Endodermal cell (in vitro differentiated cells): ENCODE data around the gene TNFAIP3. TPM values are rescaled to one million over a fixed set of nuclear protein-coding genes. Genes with fewer than 3 reads are reported as not detected.

Source experiments
- DNase-seq: peaks from one replicate; pipeline ENCODE4 v3.0.0-alpha.2; 2017
- H3K27ac ChIP-seq: 2 replicates; pipeline ENCODE4 v1.5.1; 2013; ENCODE audit warnings: mild to moderate bottlenecking, low read depth, low read length, moderate library complexity
- H3K27me3 ChIP-seq: 2 replicates; pipeline ENCODE4 v1.6.1; 2013; ENCODE audit warnings: mild to moderate bottlenecking, low read length, moderate library complexity; ENCODE audit not compliant: insufficient read depth, control insufficient read depth, poor library complexity, severe bottlenecking
- H3K36me3 ChIP-seq: 2 replicates; pipeline ENCODE4 v1.7.0; 2013; ENCODE audit warnings: mild to moderate bottlenecking, low read length, moderate library complexity; ENCODE audit not compliant: control insufficient read depth, insufficient read depth
- H3K4me1 ChIP-seq: one replicate; pipeline ENCODE4 v1.7.0; 2013; ENCODE audit warnings: low read length; ENCODE audit not compliant: control insufficient read depth, insufficient read depth
- H3K4me3 ChIP-seq: 2 replicates; pipeline ENCODE4 v1.5.1; 2013; ENCODE audit warnings: mild to moderate bottlenecking, low read length, moderate library complexity
- H3K9ac ChIP-seq: 2 replicates; pipeline ENCODE4 v1.6.1; 2013; ENCODE audit warnings: mild to moderate bottlenecking, low read length, moderate library complexity; ENCODE audit not compliant: poor library complexity, severe bottlenecking; ENCODE audit errors: extremely low read depth
- H3K9me3 ChIP-seq: 2 replicates; pipeline ENCODE4 v1.6.1; 2013; ENCODE audit warnings: mild to moderate bottlenecking, low read length, moderate library complexity; ENCODE audit not compliant: control insufficient read depth
- H3K27ac Mint-ChIP-seq: 2 replicates; pipeline ENCODE4 v1.8.0; 2020; ENCODE audit warnings: mixed read lengths
- H3K27me3 Mint-ChIP-seq: 2 replicates; pipeline ENCODE4 v1.8.0; 2021; ENCODE audit warnings: mild to moderate bottlenecking, mixed read lengths; ENCODE audit not compliant: insufficient read depth
- H3K36me3 Mint-ChIP-seq: 2 replicates; pipeline ENCODE4 v1.8.0; 2020; ENCODE audit warnings: low read depth, mixed read lengths
- H3K4me1 Mint-ChIP-seq: 2 replicates; pipeline ENCODE4 v1.8.0; 2020; ENCODE audit warnings: mixed read lengths
- H3K4me3 Mint-ChIP-seq: 2 replicates; pipeline ENCODE4 v1.8.0; 2020; ENCODE audit warnings: mild to moderate bottlenecking, moderate library complexity, mixed read lengths
- H3K9me3 Mint-ChIP-seq: 2 replicates; pipeline ENCODE4 v1.8.0; 2020; ENCODE audit warnings: mild to moderate bottlenecking, mixed read lengths
- CTCF ChIP-seq: fragments of 200-600 bp; sonication (generic); conservative IDR thresholded peaks from 2 replicates; pipeline ENCODE4 v1.5.0; 2021; ENCODE audit warnings: antibody characterized with exemption, mild to moderate bottlenecking
- WGBS, 2 experiments: methylation state at CpG; one replicate each; pipeline versions ENCODE4 v1.1.5 to v1.1.7; 2013; ENCODE audit warnings: missing lambda C conversion rate in 2 of 2, mixed read lengths in 1 of 2; ENCODE audit not compliant: insufficient coverage in 1 of 2, insufficient read length in 1 of 2; 5-methylcytosine and 5-hydroxymethylcytosine counted together
- total RNA-seq, 2 donors: library from RNA; stranded (reverse); fragmentation: NEBNext Ultra II Directional in 1 of 2; extraction: Animal tissue kit (Norgen Biotek cat#: 25700) in 1 of 2; gene quantifications; 2 replicates in 1 of 2; 3 replicates in 1 of 2; pipeline ENCODE4 v1.2.1, GENCODE V29; 2021

Gene TNFAIP3
- total RNA-seq, 2 donors from 2014 or later, result 4.4 to 12.3 TPM

GRCh38 chr6:137852346-137852745 is 14.7 kb upstream of the TNFAIP3 start:
- no peak overlapping the region for H3K27ac ChIP-seq

GRCh38 chr6:137852811-137853210 is 14.2 kb upstream of the TNFAIP3 start:
- Histone ChIP-seq H3K9ac (no peak overlapping the region), H3K4me3 (no peak overlapping the region), H3K4me1 (no peaks in the 10 kb centered on the region), H3K9me3 (no peaks in the 10 kb centered on the region), H3K27ac (no peak overlapping the region), H3K36me3 (no peaks in the 10 kb centered on the region), H3K27me3 (no peaks in the 10 kb centered on the region)
- no peaks in the 10 kb centered on the region for H3K36me3 Mint-ChIP-seq
- DNase-seq, result no peak
- TF ChIP-seq CTCF, result no peak
- no peak overlapping the region for H3K27ac Mint-ChIP-seq
- no peak overlapping the region for H3K4me3 Mint-ChIP-seq
- H3K9me3 Mint-ChIP-seq, result no peaks in the 10 kb centered on the region
- 88% methylated on average over 1 of the region's 1 CpG; no CpG with 5 or more reads in 1 of the 2 experiments for WGBS, 2 experiments
- no peaks in the 10 kb centered on the region for H3K4me1 Mint-ChIP-seq
- no peaks in the 10 kb centered on the region for H3K27me3 Mint-ChIP-seq

More at GRCh38 chr6:137852346-137852745, 14.7 kb upstream of the TNFAIP3 start:
- no peak overlapping the region for H3K4me3 Mint-ChIP-seq
- Histone ChIP-seq H3K9me3 (no peaks in the 10 kb centered on the region), H3K4me3 (no peak overlapping the region), H3K4me1 (no peaks in the 10 kb centered on the region), H3K9ac (no peak overlapping the region), H3K27me3 (no peaks in the 10 kb centered on the region), H3K36me3 (no peaks in the 10 kb centered on the region)
- no peaks in the 10 kb centered on the region for H3K36me3 Mint-ChIP-seq
- no peaks in the 10 kb centered on the region for H3K4me1 Mint-ChIP-seq
- no peak for DNase-seq
- 87 to 100% methylated on average over 2 to 3 of the region's 3 CpGs for WGBS, 2 experiments
- no peaks in the 10 kb centered on the region for H3K27me3 Mint-ChIP-seq
- no peaks in the 10 kb centered on the region for H3K9me3 Mint-ChIP-seq
- no peak overlapping the region for H3K27ac Mint-ChIP-seq
- TF ChIP-seq CTCF, result no peak

GRCh38 chr6:137853569-137854213 is 13.4 kb upstream of the TNFAIP3 start:
- H3K9me3 Mint-ChIP-seq, result no peaks in the 10 kb centered on the region
- no peaks in the 10 kb centered on the region for H3K27me3 ChIP-seq
- no peaks in the 10 kb centered on the region for H3K4me1 Mint-ChIP-seq
- no peaks in the 10 kb centered on the region for H3K9me3 ChIP-seq
- no peak overlapping the region for H3K4me3 Mint-ChIP-seq
- no peak overlapping the region for H3K9ac ChIP-seq
- H3K27ac ChIP-seq, result no peak overlapping the region
- WGBS, 2 experiments, result 98 to 100% methylated on average over 4 to 7 of the region's 7 CpGs
- H3K27ac Mint-ChIP-seq, result no peak overlapping the region
- H3K36me3 ChIP-seq, result no peaks in the 10 kb centered on the region
- H3K36me3 Mint-ChIP-seq, result no peaks in the 10 kb centered on the region
- no peaks in the 10 kb centered on the region for H3K4me1 ChIP-seq
- no peak for DNase-seq
- no peak overlapping the region for H3K4me3 ChIP-seq
- no peak for TF ChIP-seq CTCF
- H3K27me3 Mint-ChIP-seq, result no peaks in the 10 kb centered on the region
